HT-29 (cell line): ENCODE results near the gene TMPRSS12. TPM values are rescaled to one million over a fixed set of nuclear protein-coding genes. Genes with fewer than 3 reads are reported as not detected.
"Not testable (repeated sequence)": the region's sequence is repeated elsewhere in the genome, so short reads cannot be mapped to it uniquely, and the experiment has no call there.

Experiments used
- DNase-seq: peaks from one replicate; pipeline ENCODE4 v3.0.0-alpha.2; 2015; ENCODE audit warnings: low spot score
- small RNA-seq: library from RNA; depleted of rRNA; stranded (forward); fragments of <200 nt; gene quantifications from one replicate; pipeline ENCODE3, GENCODE V24; 2014
- total RNA-seq: library from RNA; depleted of rRNA; stranded (reverse); fragments of >200 nt; shearing (Covaris generic); gene quantifications from 2 replicates; pipeline ENCODE4 v1.2.3, GENCODE V29; 2014; rRNA removed

Gene TMPRSS12
- total RNA-seq, 1 experiment from 2014 or later, result not detected

GRCh38 chr12:50926415-50926814 lies 83.7 kb downstream of the TMPRSS12 start:
- DNase-seq, result no peak

- not testable (repeated sequence) for DNase-seq
These were observed 84.2 kb downstream of the TMPRSS12 start for GRCh38 chr12:50926932-50927331.

GRCh38 chr12:50927356-50927755 lies 84.6 kb downstream of the TMPRSS12 start:
- DNase-seq, result no peak

DNA sequence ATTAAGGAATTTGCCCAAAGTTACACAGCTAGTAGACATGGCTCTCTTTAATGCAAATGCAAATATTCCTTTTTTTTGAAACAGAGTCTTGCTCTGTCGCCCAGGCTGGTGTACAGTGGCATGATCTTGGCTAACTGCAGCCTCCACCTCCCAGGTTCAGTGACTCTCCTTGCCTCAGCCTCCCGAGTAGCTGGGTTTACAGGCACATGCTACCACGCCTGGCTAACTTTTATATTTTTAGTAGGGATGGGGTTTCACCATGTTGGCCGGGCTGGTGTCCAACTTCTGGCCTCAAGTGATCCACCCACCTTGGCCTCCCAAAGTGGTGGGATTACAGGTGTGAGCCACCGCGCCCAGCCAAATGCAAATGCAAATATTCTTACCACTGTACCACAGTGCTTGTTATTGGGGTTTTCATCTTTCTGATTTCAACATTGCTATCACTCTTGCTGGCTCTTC lies 85.1 kb downstream of the TMPRSS12 start:
- DNase-seq, result no peak

GRCh38 chr12:50928392-50928791 lies 85.7 kb downstream of the TMPRSS12 start:
- DNase-seq, result no peak

GRCh38 chr12:50929831-50930230 lies 87.1 kb downstream of the TMPRSS12 start:
- DNase-seq, result no peak

- DNase-seq, result not testable (repeated sequence)
These were observed 87.8 kb downstream of the TMPRSS12 start for GRCh38 chr12:50930477-50930876.

DNA sequence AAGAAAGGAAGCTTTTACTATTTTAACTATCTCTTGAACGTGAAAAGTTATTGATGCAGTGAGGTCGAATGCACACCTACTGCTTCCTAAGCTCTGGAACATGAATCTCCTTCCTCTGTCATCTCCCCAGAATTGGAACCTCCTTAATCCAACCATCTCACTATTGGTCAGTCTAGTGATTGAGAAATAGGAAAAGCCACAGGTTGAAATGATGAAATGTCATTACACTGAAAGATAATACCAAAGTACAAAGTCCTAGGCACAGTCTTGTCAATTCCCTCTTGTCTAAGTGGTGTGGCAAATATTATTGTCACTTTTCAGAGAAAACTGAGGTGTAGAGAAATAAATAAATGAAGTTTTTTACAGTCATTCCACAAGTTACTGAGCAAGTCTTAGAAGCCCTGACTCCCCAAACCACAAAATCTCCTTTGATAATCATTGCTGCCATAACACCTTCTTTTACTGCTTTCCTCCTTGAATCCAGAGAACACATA lies 90.1 kb downstream of the TMPRSS12 start:
- no peak for DNase-seq

GRCh38 chr12:50933459-50934124 lies 90.9 kb downstream of the TMPRSS12 start:
- DNase-seq, result no peak

DNA sequence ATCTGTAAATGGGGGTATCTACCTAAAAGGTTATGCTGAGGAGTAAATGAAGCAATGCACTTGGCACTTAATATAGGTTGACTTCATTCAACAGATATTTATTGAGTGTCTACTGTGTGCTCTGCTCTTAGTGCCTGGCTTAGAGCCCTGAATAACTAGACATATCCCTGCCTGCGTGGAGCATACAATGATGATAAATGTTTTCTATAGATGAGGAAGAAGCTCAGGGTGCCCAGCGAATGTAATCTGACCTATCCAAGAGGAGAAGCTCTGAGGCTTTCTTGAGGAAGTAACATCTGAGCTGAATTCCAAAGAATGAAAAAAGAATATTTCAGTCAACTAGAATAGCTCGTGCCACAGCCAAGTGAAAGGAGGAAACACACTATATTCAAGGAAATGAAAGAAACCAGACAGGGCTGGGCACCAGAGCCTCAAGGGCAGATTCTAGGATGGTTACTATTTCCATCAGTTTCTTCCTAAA lies 91.7 kb downstream of the TMPRSS12 start:
- no peak for DNase-seq

GRCh38 chr12:50934981-50935807 lies 92.5 kb downstream of the TMPRSS12 start:
- no peak for DNase-seq

DNA sequence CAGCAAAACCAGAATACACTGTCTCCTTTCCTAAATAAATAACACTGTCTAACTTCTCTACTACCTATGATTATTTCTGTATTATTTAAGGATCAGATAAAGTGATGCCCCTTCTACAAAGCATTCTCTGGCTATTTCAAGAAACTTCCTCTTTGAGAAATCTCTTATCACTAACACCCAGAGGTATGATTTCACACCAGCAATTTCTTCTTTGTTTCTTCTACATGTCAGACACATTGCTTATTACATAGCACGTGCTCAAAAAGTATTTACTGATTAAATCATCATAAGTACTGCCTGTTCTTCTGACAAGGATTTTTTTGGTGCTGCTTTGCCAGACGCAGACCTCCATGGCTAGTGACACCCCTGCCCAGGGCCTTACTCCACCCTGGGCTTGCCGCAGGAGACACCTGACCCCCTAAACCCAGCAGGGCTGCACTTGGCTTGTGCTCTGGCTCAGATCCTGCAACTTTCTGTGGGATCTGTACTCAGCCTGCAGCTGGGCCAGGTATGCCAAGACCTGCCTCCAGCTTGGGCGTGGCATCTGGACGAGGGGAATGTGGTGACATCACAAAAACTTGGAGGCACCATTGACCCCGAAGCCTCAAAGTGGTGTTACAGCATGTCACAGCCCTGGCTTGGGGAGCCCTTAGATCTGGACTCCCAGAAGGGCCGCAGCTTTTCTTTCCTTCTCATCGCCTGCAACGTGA lies 94.2 kb downstream of the TMPRSS12 start:
- DNase-seq, result no peak

Small RNA genes within 50 kb of the gene (small RNA-seq; reads per million reads assigned to genes)
- gene AC013244.2 (not detected), gene RN7SL519P (not detected)

Other genes starting within 250 kb of the TMPRSS12 start
- gene ATF1, start 78.8 kb upstream of the TMPRSS12 start, total RNA-seq, result 49.8 and 61.0 TPM in 2 replicates
- gene HIGD1C, start 109.6 kb downstream of the TMPRSS12 start, total RNA-seq, result not detected in 2 replicates
- 20.1 and 42.9 TPM in 2 replicates for gene SLC11A2, start 183.5 kb downstream of the TMPRSS12 start, total RNA-seq
- gene LETMD1, start 205.4 kb downstream of the TMPRSS12 start, total RNA-seq, result 36.8 and 47.1 TPM in 2 replicates
- gene CSRNP2, start 240.7 kb downstream of the TMPRSS12 start, total RNA-seq, result 4.3 and 6.3 TPM in 2 replicates